Muscle of back (tissue), 11 donors: Measurements from ENCODE around the gene GJA9. TPM values are rescaled to one million over a fixed set of nuclear protein-coding genes. Genes with fewer than 3 reads are reported as not detected.
A peak's percentile ranks its signal among the peaks of the same experiment; 100 is the strongest.
"Not testable (repeated sequence)": the region's sequence is repeated elsewhere in the genome, so short reads cannot be mapped to it uniquely, and the experiment has no call there.

ENCODE experiments used
- DNase-seq, 3 donors: peaks; one replicate each; pipeline versions ENCODE4 v3.0.0 to v3.0.0-alpha.2; 2013
- polyA plus RNA-seq, 10 donors: library from polyadenylated mRNA; unstranded; fragments of 120-200 nt; gene quantifications; one replicate each; pipeline ENCODE4 v1.2.1, GENCODE V29; 2013; ENCODE audit not compliant: insufficient read length in 10 of 10

Gene GJA9
- polyA plus RNA-seq, 10 donors = 0.08 to 0.46 (median 0.20) TPM; not detected in 3

DNA sequence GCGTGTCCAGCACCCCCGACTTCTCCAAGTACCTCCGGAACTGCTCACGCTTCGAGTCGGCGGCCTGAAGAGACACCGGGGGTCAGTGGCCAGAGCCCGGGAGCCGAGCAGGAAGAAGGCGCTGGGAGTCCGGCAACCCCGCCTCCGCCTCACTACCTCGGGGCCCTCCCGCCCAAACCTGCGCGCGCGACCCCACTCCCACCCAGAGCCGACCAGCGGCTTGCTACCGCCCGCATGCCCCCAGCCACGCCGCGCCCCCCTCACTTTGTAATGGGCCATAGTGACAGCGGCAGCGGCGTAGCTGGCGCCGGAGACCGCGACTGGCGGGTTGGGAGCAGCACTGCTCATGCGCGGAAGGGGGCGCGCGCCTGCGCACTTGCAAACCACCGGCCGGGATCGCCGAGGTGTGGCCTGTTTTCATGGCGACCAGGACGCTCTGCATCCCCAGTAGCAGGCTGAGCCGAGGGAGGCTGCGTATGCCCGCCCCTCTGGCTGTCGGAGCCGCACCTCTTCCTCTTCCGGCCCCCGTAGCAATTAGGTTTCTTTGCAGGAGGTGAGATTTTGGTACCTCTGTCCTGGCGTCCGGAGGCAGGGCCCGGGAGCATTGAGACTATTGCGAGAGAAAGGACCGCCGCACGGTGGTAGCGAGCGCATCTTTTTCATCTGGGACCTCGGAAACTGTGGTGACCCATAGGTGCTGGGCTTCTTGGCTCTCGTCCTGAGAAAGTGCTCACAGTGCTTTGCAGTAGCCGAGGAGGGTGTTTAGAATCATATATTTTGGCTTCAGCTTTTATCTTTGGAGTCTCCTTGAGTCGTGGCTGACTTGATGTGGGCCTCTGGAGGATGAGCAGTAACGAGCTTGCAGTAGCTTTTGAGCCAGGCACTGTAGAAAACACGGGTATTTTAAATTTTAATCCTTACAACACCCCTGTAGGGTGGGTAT is 8.1 kb downstream of the GJA9 start, which contains the start of gene MYCBP:
MYCBP (minus strand) TSS at position 322 of the 943 bp plus-strand sequence; CDS start at position 279, 43 bp downstream.
- peak; percentile 95 to 99 (median 98) for DNase-seq

GRCh38 chr1:38872401-38873026 is 8.9 kb downstream of the GJA9 start:
- no peak for DNase-seq

- no peak for DNase-seq
These were observed 10.4 kb downstream of the GJA9 start for GRCh38 chr1:38870996-38871395.

DNA sequence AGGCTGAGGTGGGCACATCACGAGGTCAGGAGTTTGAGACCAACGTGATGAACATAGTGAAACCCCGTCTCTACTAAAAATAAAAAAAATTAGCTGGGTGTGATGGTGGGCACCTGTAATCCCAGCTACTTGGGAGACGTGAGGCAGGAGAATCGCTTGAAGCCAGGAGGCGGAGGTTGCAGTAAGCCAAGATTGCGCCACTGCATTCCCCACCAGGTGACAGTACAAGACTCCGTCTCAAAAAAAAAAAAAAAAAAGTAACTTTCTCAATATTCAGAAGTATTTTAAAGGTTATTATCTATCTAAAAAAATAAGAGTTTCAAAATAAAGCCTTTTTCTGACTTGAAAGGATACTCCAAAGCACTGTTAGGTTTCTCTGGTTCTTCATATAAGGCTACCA is 14.2 kb downstream of the GJA9 start:
- DNase-seq = no peak

GRCh38 chr1:38865112-38865715 is 16.2 kb downstream of the GJA9 start:
- no peak for DNase-seq

- no peak for DNase-seq
These were observed 21.0 kb downstream of the GJA9 start for GRCh38 chr1:38860454-38860795.

GRCh38 chr1:38859561-38860453 is 21.6 kb downstream of the GJA9 start, which contains the start of gene RRAGC:
TSS of gene RRAGC (minus strand) at chr1:38859772. CDS start at chr1:38859646, 126 bp downstream.
- DNase-seq = peak; percentile 98 to 99 (median 99)

DNA sequence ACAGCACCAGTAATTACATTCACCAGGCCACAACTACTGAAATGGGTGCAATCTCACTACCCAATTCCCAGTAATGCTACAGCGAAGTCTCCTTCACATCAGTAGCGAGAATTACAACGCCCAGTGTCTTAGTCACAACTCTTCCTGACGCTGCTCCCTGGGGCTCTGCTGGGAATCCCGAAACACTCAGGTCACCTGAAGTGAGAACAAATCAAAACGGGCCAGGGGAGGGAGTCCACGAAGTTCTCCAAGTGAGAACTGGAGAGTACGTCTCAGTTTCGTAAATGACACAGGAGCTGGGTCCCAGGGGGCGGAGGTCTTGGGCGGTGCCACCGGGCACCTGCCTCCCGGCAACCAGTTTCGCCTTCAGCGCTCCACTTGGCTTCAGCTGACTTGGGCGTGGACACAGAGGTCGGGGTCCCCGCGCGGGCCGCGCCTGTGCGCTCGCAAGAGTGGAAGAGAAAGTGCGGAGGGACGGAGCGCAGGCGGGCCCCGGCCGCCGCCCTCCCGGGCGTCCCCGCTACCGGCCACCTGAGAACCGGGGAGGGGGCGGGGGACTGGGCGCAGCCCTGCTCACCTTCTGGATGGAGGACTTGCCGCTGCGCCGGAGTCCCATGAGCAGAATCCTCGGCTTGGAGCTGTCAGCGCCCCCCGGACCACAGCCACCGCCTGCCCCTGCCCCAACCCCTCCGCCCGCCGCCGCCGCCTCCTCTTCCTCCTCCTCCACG is 22.4 kb downstream of the GJA9 start:
- peak; percentile 16 to 65 (median 31) for DNase-seq

DNA sequence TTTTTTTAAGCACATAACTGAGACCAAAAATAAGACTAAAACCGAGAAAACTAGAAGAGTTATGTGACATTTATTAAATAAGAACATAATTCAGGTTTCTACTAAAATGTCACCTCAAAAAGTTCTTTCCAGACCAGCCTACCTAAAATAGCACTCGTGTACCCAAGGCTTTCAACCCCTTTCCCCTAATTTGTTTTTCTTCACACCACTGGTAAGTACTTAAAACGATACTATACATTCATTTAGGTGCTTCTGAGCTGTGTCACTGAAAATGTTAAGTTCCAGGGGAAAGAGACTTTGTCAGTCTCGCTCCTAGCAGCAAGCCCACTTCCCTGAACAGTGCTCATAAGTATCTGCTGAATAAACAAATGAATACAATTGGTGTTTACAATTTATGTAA is 28.6 kb downstream of the GJA9 start:
- no peak for DNase-seq

GRCh38 chr1:38848071-38848470 is 33.3 kb downstream of the GJA9 start:
- DNase-seq = no peak

- DNase-seq = no peak
These were observed 35.2 kb downstream of the GJA9 start for GRCh38 chr1:38846210-38846609.

GRCh38 chr1:38845088-38845487 is 36.3 kb downstream of the GJA9 start:
- DNase-seq = not testable (repeated sequence)

DNA sequence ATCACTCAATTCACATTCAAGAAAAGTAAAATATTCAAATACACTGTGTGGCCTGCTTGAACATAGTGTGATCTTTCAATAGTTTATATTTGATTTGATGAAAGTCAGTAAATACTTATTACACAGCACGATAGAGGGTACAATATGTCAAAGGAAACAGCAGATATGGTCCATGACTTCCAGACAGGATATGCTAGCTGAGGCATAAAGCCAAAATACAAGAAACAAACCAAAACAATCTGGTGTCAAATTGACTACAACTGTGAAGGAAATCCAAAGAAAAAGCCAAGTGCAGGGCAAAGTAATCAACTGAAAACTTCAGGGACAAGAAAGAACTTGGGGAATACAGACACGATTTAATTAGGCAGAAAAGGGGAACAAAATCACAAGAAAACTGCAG is 41.1 kb downstream of the GJA9 start:
- DNase-seq = no peak

GRCh38 chr1:38839363-38839762 is 42.0 kb downstream of the GJA9 start:
- no peak for DNase-seq

- DNase-seq = not testable (repeated sequence)
These were observed 45.1 kb downstream of the GJA9 start for GRCh38 chr1:38836316-38836715.

- DNase-seq = peak; percentile 77 to 87 (median 79)
These were observed 46.2 kb downstream of the GJA9 start for GRCh38 chr1:38834937-38835827.

- no peak for DNase-seq
These were observed 47.1 kb downstream of the GJA9 start for GRCh38 chr1:38834221-38834782.

- DNase-seq = no peak
These were observed 48.2 kb downstream of the GJA9 start for GRCh38 chr1:38833146-38833545.

DNA sequence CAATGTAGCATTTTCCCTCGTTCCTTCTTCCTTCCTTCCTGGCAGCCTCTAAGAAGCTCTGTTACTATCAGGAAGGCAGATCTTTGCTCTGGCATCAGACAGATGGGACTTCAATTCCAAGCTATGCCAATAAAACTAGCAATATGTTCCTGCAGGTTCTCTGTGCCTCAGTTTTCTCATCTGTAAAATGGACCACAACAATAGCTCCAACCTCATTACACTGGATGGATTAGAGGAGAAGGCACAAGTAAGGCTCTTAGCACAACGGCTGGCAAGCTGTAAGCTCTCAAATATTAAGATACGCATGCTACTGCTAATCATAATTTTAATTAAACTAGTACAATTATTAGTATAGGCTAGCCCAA is 49.0 kb downstream of the GJA9 start:
- no peak for DNase-seq
